ENCODE measurements around the gene PLD2. TPM values are rescaled to one million over a fixed set of nuclear protein-coding genes. Genes with fewer than 3 reads are reported as not detected.

The PLD2 gene
- total and polyA plus RNA-seq, 10 of the 15 experiments (the other 5 are each of a cell fraction or from before 2014, with no cell fraction given) = 0.71 to 16.5 (median 7.0) TPM

- 83% methylated on average over 13 of the region's 13 CpGs for WGBS (ENCODE audit: insufficient coverage, insufficient replicate concordance, low lambda C conversion rate, missing lambda C conversion rate)
These were observed 30.7 kb downstream of the PLD2 start for GRCh38 chr17:4837471-4838308.

More at GRCh38 chr17:4837471-4838308, 30.7 kb downstream of the PLD2 start:
- H3K79me2 ChIP-seq (ENCODE audit: control insufficient read depth, insufficient read depth, low read length) = peaks cover 42% of the 10 kb centered on the region
- no peak overlapping the region for H3K27ac ChIP-seq (ENCODE audit: control insufficient read depth, insufficient read depth)
- H4K20me1 ChIP-seq (ENCODE audit: control insufficient read depth, insufficient read depth) = peaks cover 9% of the 10 kb centered on the region
- no TSS peak for BruUV-seq (replicated peaks)
- in situ Hi-C loops (cut with MboI) (no loop called here), intact Hi-C loops (cut with micrococcal nuclease; ENCODE audit: unreplicated experiment) (no loop called here)
- DNase-seq (ENCODE audit: low read depth, low spot score) (no peak), FAIRE-seq (no peak), ATAC-seq (no peak)
- ChIA-PET CTCF (interaction anchor here (1.3 kb wide), 1 partner anchor 65 kb away, joined by 3 read pairs; the partner anchor contains the start of gene CHRNE), RAD21 (ENCODE audit: unreplicated experiment) (interaction anchor here (0.8 kb wide), 1 partner anchor 128 kb away, joined by 3 read pairs; the partner anchor contains the start of gene ARRB2), POLR2A (interaction anchor here (1.6 kb wide), 1 partner anchor 23 kb away, joined by 3 read pairs; no protein-coding TSS in a partner anchor), SMC1A (ENCODE audit: uncharacterized antibody, unreplicated experiment) (no interaction called here)
- H3K9me3 ChIP-seq (replicated peaks; ENCODE audit: control insufficient read depth, insufficient read depth, low read length) = no peaks in the 10 kb centered on the region
- H3K36me3 ChIP-seq (ENCODE audit: control insufficient read depth in 2 of 2, insufficient read depth in 2 of 2, low read length in 1 of 2) = no peaks in the 10 kb centered on the region; a peak in 2 of 4 replicates
- TF ChIP-seq ZBTB40 (IDR thresholded peaks at IDR 0.05; ENCODE audit: borderline replicate concordance) (no peak), MEF2B (IDR thresholded peaks at IDR 0.05; ENCODE audit: partially characterized antibody, poor library complexity, severe bottlenecking) (no peak), JUND (IDR thresholded peaks at IDR 0.05; ENCODE audit: low read depth, low read length) (no peak), SIN3A (IDR thresholded peaks at IDR 0.05; ENCODE audit: low read depth, low read length) (no peak), NR2F1 (conservative IDR thresholded peaks at IDR 0.05) (no peak), DPF2 (IDR thresholded peaks at IDR 0.05) (no peak), SMARCA5 (IDR thresholded peaks at IDR 0.05) (no peak), MXI1 (IDR thresholded peaks at IDR 0.05; ENCODE audit: low read depth, low read length) (no peak), RELB (IDR thresholded peaks at IDR 0.05; ENCODE audit: low read depth) (no peak), LARP7 (IDR thresholded peaks at IDR 0.05) (no peak), ASH2L (IDR thresholded peaks at IDR 0.05; ENCODE audit: borderline replicate concordance, low read depth) (no peak), TCF7 (IDR thresholded peaks at IDR 0.05; ENCODE audit: borderline replicate concordance) (no peak), IKZF1 (conservative IDR thresholded peaks at IDR 0.05) (no peak), CEBPB (IDR thresholded peaks at IDR 0.05; ENCODE audit: borderline replicate concordance in 1 of 2, low read depth in 2 of 2, low read length in 2 of 2) (no peak), NR2C2 (IDR thresholded peaks at IDR 0.05; ENCODE audit: borderline replicate concordance, control insufficient read depth, insufficient read length, low read depth) (no peak), SP1 (IDR thresholded peaks at IDR 0.05; ENCODE audit: low read depth, low read length) (no peak)
- H3K9ac ChIP-seq (ENCODE audit: control insufficient read depth, insufficient read depth, low read length) = no peak overlapping the region
- no peak overlapping the region for H3K4me2 ChIP-seq (ENCODE audit: control insufficient read depth, insufficient read depth)
- H3K4me1 ChIP-seq (ENCODE audit: control insufficient read depth, insufficient read depth, low read length) = peaks cover 29% of the 10 kb centered on the region
- no peaks in the 10 kb centered on the region for H3K27me3 ChIP-seq (replicated peaks in 1 of 2; ENCODE audit: control insufficient read depth in 2 of 2, insufficient read depth in 2 of 2, low read length in 1 of 2)
- H3K4me3 ChIP-seq = no peak overlapping the region
- no peak overlapping the region for H2AFZ ChIP-seq (ENCODE audit: control insufficient read depth, low read depth, low read length)
